ENCODE data around the gene UNC45B.
A peak's percentile ranks its signal among the peaks of the same experiment; 100 is the strongest.
"Not testable (repeated sequence)": the region's sequence is repeated elsewhere in the genome, so short reads cannot be mapped to it uniquely, and the experiment has no call there.

UNC45B gene

GRCh38 chr17:35170968-35171771 lies 23.6 kb downstream of the UNC45B start:
- peak; percentile 15 for DNase-seq (ENCODE audit: low read depth)

GRCh38 chr17:35171834-35172233 lies 24.2 kb downstream of the UNC45B start:
- DNase-seq (ENCODE audit: low read depth) = peak; percentile 23

- not testable (repeated sequence) for DNase-seq (ENCODE audit: low read depth)
These were observed 24.7 kb downstream of the UNC45B start for GRCh38 chr17:35172321-35172720.

- no peak for DNase-seq (ENCODE audit: low read depth)
These were observed 27.3 kb downstream of the UNC45B start for GRCh38 chr17:35174835-35175334.

GRCh38 chr17:35175638-35176415 lies 28.2 kb downstream of the UNC45B start:
- DNase-seq (ENCODE audit: low read depth) = no peak

- DNase-seq (ENCODE audit: low read depth) = no peak
These were observed 29.3 kb downstream of the UNC45B start for GRCh38 chr17:35176897-35177296.

GRCh38 chr17:35179379-35179778 lies 31.8 kb downstream of the UNC45B start:
- not testable (repeated sequence) for DNase-seq (ENCODE audit: low read depth)

GRCh38 chr17:35183332-35183731 lies 35.7 kb downstream of the UNC45B start:
- DNase-seq (ENCODE audit: low read depth) = no peak

- DNase-seq (ENCODE audit: low read depth) = no peak
These were observed 36.7 kb downstream of the UNC45B start for GRCh38 chr17:35184274-35184673.

GRCh38 chr17:35185849-35186248 lies 38.2 kb downstream of the UNC45B start:
- no peak for DNase-seq (ENCODE audit: low read depth)

GRCh38 chr17:35187481-35187880 lies 39.9 kb downstream of the UNC45B start:
- no peak for DNase-seq (ENCODE audit: low read depth)

GRCh38 chr17:35188111-35188510 lies 40.5 kb downstream of the UNC45B start:
- DNase-seq (ENCODE audit: low read depth) = no peak

- peak; percentile 27 for DNase-seq (ENCODE audit: low read depth)
These were observed 41.7 kb downstream of the UNC45B start for GRCh38 chr17:35189291-35189690.

GRCh38 chr17:35191001-35191695 lies 43.5 kb downstream of the UNC45B start:
- no peak for DNase-seq (ENCODE audit: low read depth)

- DNase-seq (ENCODE audit: low read depth) = no peak
These were observed 45.1 kb downstream of the UNC45B start for GRCh38 chr17:35192708-35193107.

GRCh38 chr17:35194001-35194400 lies 46.4 kb downstream of the UNC45B start, which contains the start of gene SLC35G3:
TSS of gene SLC35G3 (minus strand) at chr17:35194393. CDS start at chr17:35194307, 86 bp downstream.
- DNase-seq (ENCODE audit: low read depth) = not testable (repeated sequence)

GRCh38 chr17:35195062-35195461 lies 47.4 kb downstream of the UNC45B start:
- not testable (repeated sequence) for DNase-seq (ENCODE audit: low read depth)

GRCh38 chr17:35202582-35202981 lies 55.0 kb downstream of the UNC45B start:
- not testable (repeated sequence) for DNase-seq (ENCODE audit: low read depth)

GRCh38 chr17:35210741-35211140 lies 63.1 kb downstream of the UNC45B start:
- no peak for DNase-seq (ENCODE audit: low read depth)

GRCh38 chr17:35212668-35213067 lies 65.1 kb downstream of the UNC45B start:
- no peak for DNase-seq (ENCODE audit: low read depth)

- no peak for DNase-seq (ENCODE audit: low read depth)
These were observed 65.9 kb downstream of the UNC45B start for GRCh38 chr17:35213412-35213940.

- DNase-seq (ENCODE audit: low read depth) = no peak
These were observed 66.6 kb downstream of the UNC45B start for GRCh38 chr17:35214192-35214591.

All from stromal cell of bone marrow (primary cell).